ENCODE measurements around the gene RAB3C.
A peak's percentile ranks its signal among the peaks of the same experiment; 100 is the strongest.

Gene RAB3C

DNA sequence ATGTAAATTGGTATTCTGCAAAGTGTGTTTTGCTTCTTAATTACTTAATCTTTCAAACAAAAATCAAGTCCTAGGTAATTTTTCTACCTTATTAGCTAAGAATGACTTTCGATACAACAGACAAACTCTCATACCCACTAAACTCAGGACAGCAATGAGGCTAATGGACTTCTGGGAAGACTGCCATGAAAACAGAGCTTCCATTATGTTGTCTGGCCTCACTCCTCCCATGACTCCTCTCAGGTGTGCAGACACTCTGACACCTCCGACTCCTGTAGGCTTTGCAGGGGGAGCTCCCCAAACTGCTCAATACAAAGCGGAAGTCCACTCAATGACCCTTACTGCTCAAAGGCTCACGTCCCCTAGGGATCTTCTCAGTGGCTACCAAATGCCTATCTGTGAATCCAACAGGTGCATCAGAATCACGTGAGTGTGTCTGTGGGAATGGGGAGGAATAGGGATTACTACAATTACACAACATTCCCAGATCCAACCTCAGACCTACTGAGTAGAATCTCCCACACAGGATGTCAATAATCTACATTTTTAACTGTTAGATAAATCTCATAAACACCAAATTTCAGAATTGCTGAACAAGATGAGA, 289.9 kb downstream of the RAB3C start:
- no peak for DNase-seq
- no peak overlapping the region for H3K27ac Mint-ChIP-seq
- TF ChIP-seq, protein P1, sequence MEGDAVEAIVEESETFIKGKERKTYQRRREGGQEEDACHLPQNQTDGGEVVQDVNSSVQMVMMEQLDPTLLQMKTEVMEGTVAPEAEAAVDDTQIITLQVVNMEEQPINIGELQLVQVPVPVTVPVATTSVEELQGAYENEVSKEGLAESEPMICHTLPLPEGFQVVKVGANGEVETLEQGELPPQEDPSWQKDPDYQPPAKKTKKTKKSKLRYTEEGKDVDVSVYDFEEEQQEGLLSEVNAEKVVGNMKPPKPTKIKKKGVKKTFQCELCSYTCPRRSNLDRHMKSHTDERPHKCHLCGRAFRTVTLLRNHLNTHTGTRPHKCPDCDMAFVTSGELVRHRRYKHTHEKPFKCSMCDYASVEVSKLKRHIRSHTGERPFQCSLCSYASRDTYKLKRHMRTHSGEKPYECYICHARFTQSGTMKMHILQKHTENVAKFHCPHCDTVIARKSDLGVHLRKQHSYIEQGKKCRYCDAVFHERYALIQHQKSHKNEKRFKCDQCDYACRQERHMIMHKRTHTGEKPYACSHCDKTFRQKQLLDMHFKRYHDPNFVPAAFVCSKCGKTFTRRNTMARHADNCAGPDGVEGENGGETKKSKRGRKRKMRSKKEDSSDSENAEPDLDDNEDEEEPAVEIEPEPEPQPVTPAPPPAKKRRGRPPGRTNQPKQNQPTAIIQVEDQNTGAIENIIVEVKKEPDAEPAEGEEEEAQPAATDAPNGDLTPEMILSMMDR (IDR thresholded peaks at IDR 0.05), result no peak
- no peak overlapping the region for H3K4me3 Mint-ChIP-seq
- no peaks in the 10 kb centered on the region for H3K9me3 Mint-ChIP-seq
- no peaks in the 10 kb centered on the region for H3K4me1 Mint-ChIP-seq
- peaks cover 11% of the 10 kb centered on the region for H3K27me3 Mint-ChIP-seq (ENCODE audit: low read depth, poor library complexity)
- no peaks in the 10 kb centered on the region for H3K36me3 Mint-ChIP-seq (ENCODE audit: low read depth)

DNA sequence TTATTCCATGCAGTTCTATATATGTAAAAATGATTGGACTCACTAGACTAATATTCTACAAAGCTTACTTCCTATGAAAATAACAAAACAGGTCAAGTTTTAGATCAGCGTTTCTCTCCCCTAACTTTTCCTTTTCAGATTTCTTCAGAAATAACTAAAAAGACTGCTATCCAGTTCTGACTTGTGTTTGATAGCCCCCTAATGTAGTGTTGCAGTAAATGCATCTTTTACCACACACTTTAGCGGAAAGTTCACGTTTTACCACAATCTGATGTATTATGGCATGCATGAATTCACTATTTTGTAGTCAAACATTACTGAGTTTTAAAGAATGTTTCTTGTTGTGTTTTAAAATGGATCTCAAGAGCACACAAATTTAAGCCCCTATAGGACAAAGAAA, 292.7 kb downstream of the RAB3C start:
- DNase-seq, result no peak
- Mint-ChIP-seq H3K4me3 (no peak overlapping the region), H3K36me3 (ENCODE audit: low read depth) (no peaks in the 10 kb centered on the region), H3K9me3 (no peaks in the 10 kb centered on the region), H3K27me3 (ENCODE audit: low read depth, poor library complexity) (peaks cover 11% of the 10 kb centered on the region), H3K27ac (no peak overlapping the region), H3K4me1 (no peaks in the 10 kb centered on the region)
- TF ChIP-seq, protein P1 (IDR thresholded peaks at IDR 0.05), result no peak

DNA sequence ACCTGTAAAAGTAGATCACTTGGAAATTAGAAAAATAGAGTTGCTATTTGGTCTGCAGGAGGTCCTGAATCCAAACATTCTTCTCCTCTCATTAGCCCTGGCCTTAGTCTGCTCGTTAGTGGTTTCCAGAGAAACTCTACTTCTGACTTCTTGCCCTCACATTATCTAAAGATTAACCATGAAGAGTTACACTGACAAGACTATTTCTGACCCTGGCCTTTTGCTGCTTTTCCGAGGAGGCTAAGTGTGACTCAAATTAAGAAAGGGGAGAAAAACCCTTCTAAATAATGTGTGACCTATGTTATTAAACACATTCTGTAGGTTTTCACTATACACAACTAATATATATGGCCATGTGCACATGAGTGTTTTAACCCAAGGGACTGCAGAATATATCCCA, 302.4 kb downstream of the RAB3C start:
- Mint-ChIP-seq H3K9me3 (peaks cover 25% of the 10 kb centered on the region), H3K4me1 (peaks cover 39% of the 10 kb centered on the region), H3K27ac (no peak overlapping the region), H3K36me3 (ENCODE audit: low read depth) (peaks cover 10% of the 10 kb centered on the region), H3K27me3 (ENCODE audit: low read depth, poor library complexity) (peaks cover 7% of the 10 kb centered on the region), H3K4me3 (no peak overlapping the region)
- DNase-seq, result no peak
- TF ChIP-seq, protein P1 (IDR thresholded peaks at IDR 0.05), result no peak

DNA sequence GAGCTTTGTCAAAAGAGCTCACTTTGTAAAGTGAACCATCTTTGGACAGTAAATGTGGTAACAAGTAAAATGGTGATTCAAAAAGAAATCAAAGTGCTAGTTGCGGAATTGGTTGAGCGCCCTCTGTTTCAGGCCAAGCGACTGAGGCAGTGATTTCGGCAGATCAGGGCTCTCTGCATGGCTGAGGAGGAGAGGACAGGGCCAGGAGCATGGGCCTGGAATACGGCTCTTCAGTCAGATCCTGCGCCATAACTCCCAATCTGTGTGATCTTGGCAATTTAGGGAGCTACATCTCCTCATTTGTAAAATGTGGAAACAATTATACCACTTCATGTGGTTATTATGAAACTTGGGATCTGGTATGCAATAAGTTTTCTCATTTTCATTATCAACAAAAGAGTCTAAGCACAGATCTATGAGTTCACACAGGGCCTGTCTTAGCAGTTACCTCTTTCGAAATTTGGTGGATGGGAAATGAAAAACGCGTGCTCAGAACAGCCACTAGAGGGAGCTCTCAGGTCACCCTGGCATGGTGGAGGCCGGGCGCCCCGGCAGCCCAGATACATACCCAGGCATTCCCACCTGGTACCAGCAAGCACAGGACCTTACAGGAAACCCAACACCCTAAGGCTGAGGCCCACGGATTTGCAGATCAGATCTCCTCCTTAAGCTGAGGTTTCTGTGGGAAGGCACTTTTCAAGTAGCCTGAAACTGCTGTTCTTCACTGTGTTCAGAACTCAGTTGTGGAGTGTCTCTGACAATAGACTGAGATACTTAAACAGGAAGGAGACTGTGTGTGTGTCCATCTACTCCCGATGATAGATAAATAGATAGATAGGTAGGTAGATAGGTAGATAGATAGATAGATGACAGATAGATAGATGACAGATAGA, 303.7 kb downstream of the RAB3C start:
- Mint-ChIP-seq H3K27ac (peak overlapping the region; percentile 14), H3K27me3 (ENCODE audit: low read depth, poor library complexity) (peaks cover 7% of the 10 kb centered on the region), H3K36me3 (ENCODE audit: low read depth) (peaks cover 10% of the 10 kb centered on the region), H3K4me3 (no peak overlapping the region), H3K9me3 (peaks cover 25% of the 10 kb centered on the region), H3K4me1 (peaks cover 52% of the 10 kb centered on the region)
- TF ChIP-seq, protein P1 (IDR thresholded peaks at IDR 0.05), result peak; percentile 96
- DNase-seq, result peak; percentile 74

DNA sequence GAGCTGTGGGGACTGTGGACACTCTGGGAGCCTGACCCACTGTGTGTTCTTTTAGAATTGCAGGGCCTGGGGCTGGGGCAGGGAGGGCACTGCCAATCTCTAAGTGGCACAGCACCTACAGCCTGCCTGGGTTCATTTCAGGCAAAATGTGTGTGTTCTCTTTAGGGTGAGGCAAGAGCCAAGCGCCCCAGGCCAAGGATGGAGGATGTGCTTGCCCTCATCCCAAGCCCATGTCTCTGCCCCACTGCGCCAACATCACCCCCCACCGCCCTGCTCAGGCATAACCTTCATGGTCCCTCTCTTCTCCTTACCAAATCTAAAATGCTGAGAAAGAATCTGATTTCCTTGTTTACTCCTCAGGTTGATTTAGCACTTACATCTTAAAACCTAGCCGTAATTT, 304.4 kb downstream of the RAB3C start:
- peaks cover 10% of the 10 kb centered on the region for H3K36me3 Mint-ChIP-seq (ENCODE audit: low read depth)
- DNase-seq, result no peak
- peaks cover 25% of the 10 kb centered on the region for H3K9me3 Mint-ChIP-seq
- H3K27me3 Mint-ChIP-seq (ENCODE audit: low read depth, poor library complexity), result peaks cover 7% of the 10 kb centered on the region
- no peak overlapping the region for H3K4me3 Mint-ChIP-seq
- no peak overlapping the region for H3K27ac Mint-ChIP-seq
- TF ChIP-seq, protein P1 (IDR thresholded peaks at IDR 0.05), result no peak
- H3K4me1 Mint-ChIP-seq, result peaks cover 58% of the 10 kb centered on the region
